COLO829 (cell line): ENCODE measurements around the gene ELAVL4.

Source experiments
- DNase-seq: peaks from one replicate; pipeline ENCODE4 v3.0.0; 2012; ENCODE audit warnings: low spot score

ELAVL4 gene

GRCh38 chr1:50180367-50180766, 71.6 kb downstream of the ELAVL4 start:
- DNase-seq, result no peak

DNA sequence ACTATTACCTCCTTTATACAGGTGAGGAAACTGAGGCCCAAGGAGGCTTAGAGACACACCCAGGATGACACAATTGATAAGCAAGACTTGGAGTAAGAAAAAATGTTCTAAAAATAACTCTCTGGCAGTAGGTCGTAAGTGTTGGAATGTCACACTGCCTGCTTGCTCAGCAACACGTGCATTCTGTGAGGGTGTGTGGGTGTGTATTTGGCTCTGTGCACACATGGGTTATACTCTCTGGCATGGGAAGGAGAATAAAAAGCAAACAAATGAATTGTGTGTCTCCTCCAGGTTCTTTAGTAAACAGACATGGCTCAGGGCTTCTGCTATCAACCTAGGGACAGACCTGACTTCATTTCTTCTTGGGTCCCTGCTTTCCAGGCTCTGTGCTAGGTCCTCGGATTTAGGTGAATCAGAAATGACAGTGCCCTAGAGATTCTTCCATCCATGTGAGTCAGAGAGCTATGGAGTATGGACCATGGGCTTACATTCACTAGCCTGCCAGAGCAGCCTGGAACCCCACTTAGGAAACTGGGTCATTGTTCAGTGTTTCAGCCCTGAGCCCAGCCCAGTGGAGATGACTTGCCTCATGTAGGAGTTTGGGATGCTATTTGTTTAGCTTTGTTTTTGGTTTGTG, 72.4 kb downstream of the ELAVL4 start:
- DNase-seq, result no peak

DNA sequence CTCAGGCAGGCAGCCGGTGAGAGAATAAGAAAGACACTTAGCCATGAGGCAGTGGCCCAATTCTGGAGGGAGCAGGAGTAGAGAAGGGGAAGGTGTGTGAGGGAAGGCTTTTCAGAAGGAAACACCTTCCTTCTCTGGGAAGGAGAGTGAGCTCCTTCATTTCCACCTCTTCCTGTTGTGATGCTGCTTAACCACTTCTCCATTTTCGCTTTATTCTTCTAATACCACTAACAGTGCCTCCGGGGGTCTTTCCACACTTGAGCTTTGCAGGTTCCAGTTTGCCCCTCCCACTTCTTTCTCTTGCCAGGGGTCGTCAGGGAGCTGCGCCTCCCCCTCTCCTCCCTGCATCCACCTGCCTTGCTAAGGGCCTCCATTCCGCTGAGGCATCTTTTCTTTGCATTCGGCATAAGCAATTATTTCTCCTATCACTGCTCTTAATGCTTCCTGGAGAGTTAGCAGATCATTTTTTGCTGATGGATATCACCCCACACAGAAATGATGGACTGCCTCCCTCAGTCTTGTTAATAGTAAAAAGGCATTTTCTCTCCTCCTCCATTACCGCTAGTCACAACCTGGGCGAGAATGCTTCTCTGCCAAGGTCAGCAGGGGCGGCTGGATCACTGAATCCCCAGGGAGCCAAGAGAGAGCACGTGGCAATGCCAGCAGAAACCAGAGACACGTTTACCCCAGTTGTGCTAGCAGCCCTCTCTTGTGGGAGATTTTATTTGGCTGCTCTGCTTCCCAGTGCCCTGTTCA, 74.8 kb downstream of the ELAVL4 start:
- no peak for DNase-seq

DNA sequence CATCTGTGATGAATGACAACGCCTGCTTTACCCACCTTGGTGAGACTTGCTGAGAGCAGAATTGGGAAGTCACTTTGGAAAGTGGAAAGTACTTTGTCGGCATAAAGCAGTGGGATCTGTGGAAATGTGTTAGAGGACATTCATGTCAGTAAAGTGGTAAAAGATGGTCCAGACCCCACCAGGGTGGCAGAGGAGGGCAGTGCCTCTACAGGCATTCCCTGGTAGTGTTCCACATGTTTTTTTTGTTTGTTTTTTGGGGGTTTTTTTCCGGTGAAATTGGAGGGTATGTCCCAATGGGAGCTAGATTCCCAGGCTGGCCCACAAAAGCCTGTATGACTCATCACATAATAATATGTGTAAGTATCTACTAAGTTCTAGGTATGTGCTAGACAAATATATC, 80.6 kb downstream of the ELAVL4 start:
- DNase-seq, result no peak

GRCh38 chr1:50193002-50193401, 84.3 kb downstream of the ELAVL4 start:
- no peak for DNase-seq

GRCh38 chr1:50195205-50195604, 86.5 kb downstream of the ELAVL4 start:
- DNase-seq, result no peak

DNA sequence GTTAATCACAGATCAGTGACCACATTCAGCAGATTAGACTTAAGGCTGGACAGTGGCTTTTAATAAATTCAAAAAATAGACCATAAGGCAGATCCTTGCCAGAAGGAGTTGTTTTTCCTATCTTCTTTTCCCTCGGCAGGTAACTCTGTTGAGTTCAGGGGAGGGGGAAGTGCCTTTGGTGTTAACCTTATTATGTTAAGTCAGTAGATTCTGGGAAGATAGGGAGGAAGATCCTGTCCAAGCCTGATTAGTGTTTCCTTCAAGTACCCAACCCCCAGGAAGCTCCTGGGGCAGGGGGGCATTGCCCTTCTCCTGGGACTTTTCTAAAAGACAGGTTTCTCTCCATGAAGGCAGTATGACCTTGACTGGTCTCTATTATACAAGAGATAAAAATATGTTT, 87.4 kb downstream of the ELAVL4 start:
- no peak for DNase-seq

- no peak for DNase-seq
These were observed 88.5 kb downstream of the ELAVL4 start for GRCh38 chr1:50197216-50197615.

DNA sequence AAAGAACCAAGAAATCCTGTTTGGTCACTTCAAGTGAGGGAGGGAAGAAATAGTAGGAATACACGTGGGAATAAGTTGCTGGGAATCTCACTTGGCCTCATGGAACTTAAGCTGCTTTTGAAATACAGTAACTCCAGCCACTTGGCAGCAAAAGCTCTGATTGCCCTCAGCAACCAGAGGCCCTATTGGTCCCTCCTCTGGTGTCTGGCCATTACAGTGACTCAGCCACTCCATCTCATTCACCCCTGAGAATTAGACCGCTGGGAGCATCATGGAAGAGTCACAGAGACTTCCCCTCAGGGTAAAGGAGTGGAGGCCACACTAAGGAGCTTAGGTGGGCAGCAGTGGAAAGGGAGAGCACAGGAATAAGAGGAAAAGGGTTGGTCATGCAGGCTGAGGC, 99.6 kb downstream of the ELAVL4 start:
- no peak for DNase-seq

DNA sequence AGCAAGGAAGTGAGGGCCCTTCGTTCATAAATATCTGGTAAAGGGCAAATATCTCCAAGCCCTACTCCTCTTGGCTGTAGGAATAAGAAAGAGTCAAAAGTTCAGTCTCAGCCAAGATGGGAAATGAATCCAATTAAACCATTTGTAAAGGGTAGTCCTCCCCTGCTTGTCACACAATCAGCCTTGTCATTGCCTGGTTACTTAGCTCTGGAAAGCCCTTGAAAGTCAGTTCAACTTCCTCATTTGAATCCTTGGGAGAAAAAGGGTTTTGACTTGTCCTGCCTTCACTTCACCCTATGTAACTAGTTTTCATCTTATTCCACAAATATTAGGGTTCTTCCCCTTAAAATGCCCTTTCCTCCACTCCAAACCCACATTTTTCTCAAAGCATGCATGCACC, 100.0 kb downstream of the ELAVL4 start:
- DNase-seq, result no peak

DNA sequence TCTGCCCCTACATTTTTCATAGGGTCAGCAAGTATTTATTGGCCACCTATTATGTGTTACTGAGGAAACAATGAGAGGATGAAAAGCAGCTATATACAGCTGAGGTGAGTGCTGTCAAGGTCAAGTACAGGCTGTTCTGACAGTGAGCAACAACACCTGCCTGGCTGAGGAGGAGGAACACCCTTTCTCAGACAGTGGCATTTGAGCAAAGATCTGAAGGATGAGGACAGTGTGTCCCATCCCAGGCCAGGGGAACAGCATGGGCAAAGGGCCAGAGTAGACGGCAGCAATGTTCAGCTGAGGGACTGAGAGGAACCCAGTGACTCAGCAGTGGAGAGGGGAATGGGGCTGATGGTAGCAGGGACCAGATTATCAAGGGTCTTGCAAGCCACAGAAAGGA, 101.0 kb downstream of the ELAVL4 start:
- no peak for DNase-seq

DNA sequence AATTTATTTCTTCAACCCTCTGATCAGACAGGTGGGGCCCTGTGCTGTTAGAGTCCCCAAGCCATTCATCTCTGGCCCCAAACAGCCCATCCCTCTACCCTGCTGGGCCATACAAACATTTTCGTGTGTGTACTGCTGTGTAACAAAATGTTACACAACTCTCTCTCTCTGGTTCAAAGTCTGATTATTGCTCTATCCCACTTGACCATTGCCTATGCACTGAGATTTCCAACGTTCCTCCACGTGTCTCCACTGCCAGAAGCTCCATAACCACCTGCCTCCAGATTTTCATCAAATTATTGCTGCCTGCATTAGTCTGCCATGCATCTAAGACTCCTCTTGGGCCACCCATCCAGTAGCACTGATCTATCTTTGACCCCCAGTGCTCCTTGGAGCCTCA, 104.8 kb downstream of the ELAVL4 start:
- no peak for DNase-seq

DNA sequence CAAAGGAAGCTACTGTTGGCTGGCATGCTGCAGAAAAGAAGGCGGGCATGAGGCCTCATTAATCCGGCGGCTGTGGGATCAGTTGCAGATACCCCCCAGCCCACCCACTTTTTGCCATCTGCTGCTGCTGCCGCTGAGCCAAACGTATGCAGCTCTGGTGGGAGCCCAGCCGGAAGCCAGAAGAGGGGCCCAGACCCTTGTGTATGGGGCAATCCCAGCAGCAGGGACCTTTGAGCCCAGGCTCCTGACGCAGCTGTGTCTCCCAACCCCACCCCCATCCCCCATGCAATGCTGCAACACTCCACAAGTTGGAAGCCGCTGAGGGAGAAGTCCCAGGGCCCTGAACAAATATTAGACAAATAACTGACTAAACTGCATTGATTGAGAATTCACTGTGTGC, 106.0 kb downstream of the ELAVL4 start:
- DNase-seq, result no peak

GRCh38 chr1:50218344-50219120, 109.8 kb downstream of the ELAVL4 start:
- DNase-seq, result no peak

DNA sequence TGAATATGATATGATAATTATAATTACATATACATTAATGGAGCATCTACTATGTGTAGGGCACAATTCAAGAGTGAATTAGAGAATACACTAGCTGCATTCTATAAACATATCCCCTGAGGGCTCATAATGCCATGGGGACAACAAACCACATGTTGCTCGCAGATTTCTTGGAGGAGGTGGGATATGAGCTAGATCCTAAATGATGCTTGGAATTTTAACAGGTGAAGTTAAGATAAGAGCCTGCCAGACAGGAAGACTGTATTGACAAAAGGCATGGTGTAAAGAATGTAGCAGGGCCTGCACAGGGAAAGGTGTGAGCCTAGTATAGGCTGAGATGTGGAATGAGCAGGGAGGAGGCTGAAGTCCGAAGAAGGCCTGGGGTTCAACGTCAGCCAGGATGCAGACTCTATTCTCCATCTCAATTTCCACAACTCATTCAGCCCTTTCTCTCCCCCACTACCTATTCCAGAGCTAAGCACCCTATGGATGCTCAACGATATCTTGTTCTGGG, 120.2 kb downstream of the ELAVL4 start:
- no peak for DNase-seq

- DNase-seq, result no peak
These were observed 122.5 kb downstream of the ELAVL4 start for GRCh38 chr1:50231209-50231608.

- DNase-seq, result no peak
These were observed 123.6 kb downstream of the ELAVL4 start for GRCh38 chr1:50232336-50232735.

DNA sequence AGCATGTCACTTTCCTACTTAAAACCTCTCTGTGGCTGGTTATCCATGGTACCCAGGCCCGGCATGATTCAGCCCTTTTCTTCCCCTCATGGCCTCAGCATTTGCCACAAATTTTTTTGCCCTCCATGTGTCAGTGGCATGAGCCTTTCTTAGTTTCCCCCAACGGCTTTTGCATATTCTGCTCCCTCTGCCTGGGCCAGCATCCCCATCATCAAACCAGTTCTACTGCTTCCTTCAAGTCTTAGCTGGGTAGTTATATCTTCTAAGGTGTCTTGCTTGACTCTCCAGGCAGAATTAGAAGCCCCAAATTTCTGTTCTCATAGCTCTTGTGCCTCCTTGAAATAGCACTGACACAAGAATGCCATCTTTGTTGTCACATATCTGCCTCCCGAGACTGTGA, 127.9 kb downstream of the ELAVL4 start:
- no peak for DNase-seq

GRCh38 chr1:50237056-50237455, 128.3 kb downstream of the ELAVL4 start:
- no peak for DNase-seq

- DNase-seq, result no peak
These were observed 135.2 kb downstream of the ELAVL4 start for GRCh38 chr1:50243939-50244338.

- DNase-seq, result no peak
These were observed 138.1 kb downstream of the ELAVL4 start for GRCh38 chr1:50246869-50247268.

- DNase-seq, result no peak
These were observed 143.0 kb downstream of the ELAVL4 start for GRCh38 chr1:50251702-50252101.

DNA sequence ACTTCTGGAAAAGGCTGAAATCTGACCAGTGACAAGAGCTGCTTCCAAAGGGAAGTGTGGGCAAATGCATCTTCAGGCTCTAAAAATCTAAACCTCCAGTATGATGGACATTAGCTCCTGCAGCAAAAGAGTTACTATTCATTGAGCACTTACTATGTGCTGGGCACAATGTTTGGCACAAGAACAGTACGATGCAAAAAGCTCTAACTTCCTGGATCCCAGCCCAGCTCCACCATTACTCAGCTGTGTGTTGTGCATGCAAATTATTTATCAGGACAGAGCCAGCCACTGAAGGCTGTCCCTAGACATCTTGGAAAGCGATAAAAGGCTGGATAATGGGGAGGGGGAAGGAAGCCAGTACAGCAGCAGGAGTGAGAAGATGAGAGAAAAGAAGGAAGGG, 143.5 kb downstream of the ELAVL4 start:
- DNase-seq, result no peak
